VCaP (cell line): ENCODE results near the gene BNIPL.

ENCODE experiments used
- H3K27ac ChIP-seq: fragments of 450-650 bp; 2 replicates; pipeline ENCODE4 v1.5.1; 2017
- TF ChIP-seq, protein P1 (sequence below): fragments of 450-650 bp; conservative IDR thresholded peaks from 2 replicates; pipeline ENCODE4 v1.5.1; 2017; ENCODE audit warnings: mild to moderate bottlenecking, moderate library complexity

The BNIPL gene, protein sequence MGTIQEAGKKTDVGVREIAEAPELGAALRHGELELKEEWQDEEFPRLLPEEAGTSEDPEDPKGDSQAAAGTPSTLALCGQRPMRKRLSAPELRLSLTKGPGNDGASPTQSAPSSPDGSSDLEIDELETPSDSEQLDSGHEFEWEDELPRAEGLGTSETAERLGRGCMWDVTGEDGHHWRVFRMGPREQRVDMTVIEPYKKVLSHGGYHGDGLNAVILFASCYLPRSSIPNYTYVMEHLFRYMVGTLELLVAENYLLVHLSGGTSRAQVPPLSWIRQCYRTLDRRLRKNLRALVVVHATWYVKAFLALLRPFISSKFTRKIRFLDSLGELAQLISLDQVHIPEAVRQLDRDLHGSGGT

DNA sequence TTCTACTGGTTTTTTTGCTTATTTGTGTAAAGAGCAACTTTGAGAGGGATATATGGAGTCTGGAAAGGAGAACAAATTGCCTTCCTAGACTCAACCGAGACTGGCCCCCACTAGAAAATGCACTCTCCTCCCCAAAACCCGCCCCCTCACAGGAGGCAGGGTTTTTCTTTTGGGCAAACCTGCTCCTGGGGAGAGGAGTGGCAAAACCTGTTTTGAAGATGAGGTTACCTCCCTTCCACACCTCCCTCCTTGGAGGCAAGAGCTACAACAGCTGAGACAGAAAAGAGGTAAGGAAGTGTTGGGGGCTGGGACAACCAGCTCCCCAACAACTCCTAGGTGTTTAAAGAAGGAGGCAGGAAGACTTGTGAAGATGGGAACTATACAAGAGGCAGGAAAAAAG lies at the start of gene BNIPL:
Gene BNIPL (plus strand): TSS at position 231 of the 400 bp plus-strand sequence. CDS start 140 bp downstream, at position 371.
- TF ChIP-seq, protein P1, sequence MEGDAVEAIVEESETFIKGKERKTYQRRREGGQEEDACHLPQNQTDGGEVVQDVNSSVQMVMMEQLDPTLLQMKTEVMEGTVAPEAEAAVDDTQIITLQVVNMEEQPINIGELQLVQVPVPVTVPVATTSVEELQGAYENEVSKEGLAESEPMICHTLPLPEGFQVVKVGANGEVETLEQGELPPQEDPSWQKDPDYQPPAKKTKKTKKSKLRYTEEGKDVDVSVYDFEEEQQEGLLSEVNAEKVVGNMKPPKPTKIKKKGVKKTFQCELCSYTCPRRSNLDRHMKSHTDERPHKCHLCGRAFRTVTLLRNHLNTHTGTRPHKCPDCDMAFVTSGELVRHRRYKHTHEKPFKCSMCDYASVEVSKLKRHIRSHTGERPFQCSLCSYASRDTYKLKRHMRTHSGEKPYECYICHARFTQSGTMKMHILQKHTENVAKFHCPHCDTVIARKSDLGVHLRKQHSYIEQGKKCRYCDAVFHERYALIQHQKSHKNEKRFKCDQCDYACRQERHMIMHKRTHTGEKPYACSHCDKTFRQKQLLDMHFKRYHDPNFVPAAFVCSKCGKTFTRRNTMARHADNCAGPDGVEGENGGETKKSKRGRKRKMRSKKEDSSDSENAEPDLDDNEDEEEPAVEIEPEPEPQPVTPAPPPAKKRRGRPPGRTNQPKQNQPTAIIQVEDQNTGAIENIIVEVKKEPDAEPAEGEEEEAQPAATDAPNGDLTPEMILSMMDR, result no peak
- H3K27ac ChIP-seq, result no peak within 1 kb of the TSS

DNA sequence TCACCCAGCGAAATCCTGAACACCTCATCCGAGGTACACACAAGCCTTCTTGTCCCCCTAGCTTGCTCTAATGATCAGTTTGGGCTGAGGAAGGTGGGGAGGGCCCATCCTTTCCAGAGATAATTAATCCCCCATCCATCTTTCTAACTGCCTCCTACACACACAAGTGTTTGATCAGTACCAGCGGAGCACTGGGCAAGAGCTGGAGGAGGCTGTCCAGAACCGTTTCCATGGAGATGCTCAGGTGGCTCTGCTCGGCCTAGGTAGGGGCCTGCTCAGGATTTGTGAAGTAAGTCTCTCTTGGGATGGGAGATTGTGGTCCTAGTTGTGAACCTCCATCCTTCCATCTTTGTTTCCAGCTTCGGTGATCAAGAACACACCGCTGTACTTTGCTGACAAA lies 48.5 kb upstream of the BNIPL start:
- no peak overlapping the region for H3K27ac ChIP-seq
- TF ChIP-seq, protein P1, result no peak

- H3K27ac ChIP-seq, result no peak overlapping the region
- TF ChIP-seq, protein P1, result no peak
Observed at GRCh38 chr1:150992626-150993025, 43.8 kb upstream of the BNIPL start.

- TF ChIP-seq, protein P1, result no peak
- no peak overlapping the region for H3K27ac ChIP-seq
Observed at GRCh38 chr1:150994248-150994647, 42.1 kb upstream of the BNIPL start.

- no peak overlapping the region for H3K27ac ChIP-seq
- TF ChIP-seq, protein P1, result no peak
Observed at GRCh38 chr1:150995460-150995859, 40.9 kb upstream of the BNIPL start.

DNA sequence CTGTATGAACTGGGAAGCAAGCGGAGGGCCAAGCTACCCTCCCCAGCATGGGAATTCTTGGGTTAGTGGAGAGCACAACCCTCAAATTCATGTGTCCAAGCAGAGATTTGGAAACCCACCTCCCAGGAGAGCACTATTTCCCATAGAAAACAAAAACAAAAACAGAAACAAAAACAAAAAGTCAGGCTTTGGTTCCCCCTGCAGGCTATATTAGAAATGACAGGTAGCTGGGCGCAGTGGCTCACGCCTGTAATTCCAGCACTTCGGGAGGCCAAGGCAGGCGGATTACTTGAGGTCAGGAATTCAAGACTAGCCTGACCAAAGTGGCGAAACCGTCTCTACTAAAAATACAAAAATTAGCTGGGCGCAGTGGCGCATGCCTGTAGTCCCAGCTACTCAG lies 40.5 kb upstream of the BNIPL start:
- no peak overlapping the region for H3K27ac ChIP-seq
- TF ChIP-seq, protein P1, result peak; percentile 81

DNA sequence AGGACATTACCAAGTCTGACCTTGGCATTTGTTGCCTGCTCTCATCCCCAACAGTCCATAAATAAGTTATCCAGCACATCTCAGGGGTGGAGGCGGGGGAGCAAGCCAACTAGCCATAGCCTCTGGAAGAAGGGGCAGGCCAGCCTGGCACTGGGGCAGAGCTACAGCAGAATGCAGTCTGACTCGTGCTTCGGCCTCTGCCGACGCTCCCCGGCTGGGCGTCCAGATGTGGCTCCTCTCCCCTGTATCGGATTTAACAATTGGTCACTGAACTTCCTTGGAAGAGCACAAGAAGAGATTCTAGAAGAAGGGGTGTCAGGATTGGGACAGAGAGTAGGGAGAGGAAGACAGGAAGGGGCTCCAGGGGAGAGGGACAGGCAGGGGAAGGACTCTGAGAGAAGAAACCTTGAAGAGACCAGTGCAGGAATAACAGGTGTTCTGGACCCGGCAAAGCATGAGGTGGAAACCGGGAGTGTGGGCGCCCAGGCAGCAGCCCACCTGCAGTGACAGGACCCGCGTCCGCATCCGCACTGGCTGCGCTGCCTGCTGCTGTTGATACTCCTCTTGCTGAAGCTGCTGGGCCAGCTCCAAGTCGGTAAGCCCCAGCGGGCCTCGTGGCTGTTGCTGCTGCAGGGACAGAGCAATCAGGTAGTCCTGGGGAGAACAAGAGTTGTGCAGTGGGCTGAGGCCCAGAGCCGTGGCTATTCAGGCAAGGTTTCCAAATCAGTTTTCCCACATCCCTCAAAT lies 39.1 kb upstream of the BNIPL start:
- no peak overlapping the region for H3K27ac ChIP-seq
- TF ChIP-seq, protein P1, result no peak
